ENCODE measurements around the gene MRTFA. TPM values are rescaled to one million over a fixed set of nuclear protein-coding genes. Genes with fewer than 3 reads are reported as not detected.

The MRTFA gene
- total and polyA plus RNA-seq, 12 donors = 12.3 to 141 (median 41.6) TPM

- no peak overlapping the region for H3K4me3 ChIP-seq
- H3K4me1 ChIP-seq (replicated peaks in 1 of 2) = peaks cover 0 to under 1% of the 10 kb centered on the region in 2 donors
- H3K36me3 ChIP-seq (replicated peaks in 1 of 2) = peaks cover 0 to 62% of the 10 kb centered on the region in 2 donors
- H3K27ac ChIP-seq = no peak overlapping the region
- no peak for DNase-seq
- intact Hi-C loops (cut with DNase I) = no loop called here
- 95 to 98% (median 98%) methylated on average over 2 of the region's 2 CpGs for WGBS, 4 donors
- TF ChIP-seq POLR2A (IDR thresholded peaks at IDR 0.05) (no peak), CTCF (IDR thresholded peaks at IDR 0.05) (no peak)
- H3K9me3 ChIP-seq (replicated peaks in 1 of 3) = no peaks in the 10 kb centered on the region
- no peaks in the 10 kb centered on the region for H3K27me3 ChIP-seq
These were observed 270.5 kb downstream of the MRTFA start for GRCh38 chr22:40366068-40366467.

GRCh38 chr22:40364431-40364830, 272.1 kb downstream of the MRTFA start:
- H3K9me3 ChIP-seq (replicated peaks in 1 of 3) = no peaks in the 10 kb centered on the region
- peaks cover 0 to 78% of the 10 kb centered on the region in 2 donors for H3K36me3 ChIP-seq (replicated peaks in 1 of 2)
- no peak overlapping the region for H3K4me3 ChIP-seq
- 81 to 91% (median 85%) methylated on average over 1 of the region's 1 CpG for WGBS, 4 donors
- H3K27ac ChIP-seq = no peak overlapping the region
- intact Hi-C loops (cut with DNase I) = no loop called here
- no peak for DNase-seq
- TF ChIP-seq CTCF (IDR thresholded peaks at IDR 0.05) (no peak), POLR2A (IDR thresholded peaks at IDR 0.05) (no peak)
- H3K4me1 ChIP-seq (replicated peaks in 1 of 2) = no peaks in the 10 kb centered on the region
- no peaks in the 10 kb centered on the region for H3K27me3 ChIP-seq

GRCh38 chr22:40363059-40363458, 273.5 kb downstream of the MRTFA start:
- no peaks in the 10 kb centered on the region for H3K4me1 ChIP-seq (replicated peaks in 1 of 2)
- TF ChIP-seq CTCF (IDR thresholded peaks at IDR 0.05) (no peak), POLR2A (IDR thresholded peaks at IDR 0.05) (no peak)
- no peak for DNase-seq
- intact Hi-C loops (cut with DNase I) = no loop called here
- no peak overlapping the region for H3K27ac ChIP-seq
- H3K9me3 ChIP-seq (replicated peaks in 1 of 3) = no peaks in the 10 kb centered on the region
- no peak overlapping the region for H3K4me3 ChIP-seq
- 87 to 95% (median 92%) methylated on average over 3 of the region's 3 CpGs for WGBS, 4 donors
- H3K27me3 ChIP-seq = no peaks in the 10 kb centered on the region
- peaks cover 0 to 91% of the 10 kb centered on the region in 2 donors for H3K36me3 ChIP-seq (replicated peaks in 1 of 2)

GRCh38 chr22:40361100-40361499, 275.4 kb downstream of the MRTFA start:
- no peak for DNase-seq
- H3K9me3 ChIP-seq (replicated peaks in 1 of 3) = no peaks in the 10 kb centered on the region
- TF ChIP-seq POLR2A (IDR thresholded peaks at IDR 0.05) (no peak), CTCF (IDR thresholded peaks at IDR 0.05) (no peak)
- H3K27ac ChIP-seq = no peak overlapping the region
- H3K36me3 ChIP-seq (replicated peaks in 1 of 2) = peaks cover 0 to 94% of the 10 kb centered on the region in 2 donors
- no peak overlapping the region for H3K4me3 ChIP-seq
- H3K4me1 ChIP-seq (replicated peaks in 1 of 2) = no peaks in the 10 kb centered on the region
- H3K27me3 ChIP-seq = no peaks in the 10 kb centered on the region
- intact Hi-C loops (cut with DNase I) = no loop called here
- 92 to 98% (median 96%) methylated on average over 5 of the region's 5 CpGs for WGBS, 4 donors

Other genes with a start within 250 kb of the MRTFA start
- 1 to 10 TPM in 1 of 9 donors, under 1 TPM in 6, not detected in 2; 0.11 to 1.7 (median 0.24) TPM for gene MCHR1, start 42.8 kb upstream of the MRTFA start, total RNA-seq
- gene MCHR1, start 42.8 kb upstream of the MRTFA start, polyA plus RNA-seq = under 1 TPM; 0.07 to 0.32 (median 0.24) TPM
- 10 to 100 TPM; 18.3 to 40.8 (median 22.4) TPM for gene SLC25A17, start 182.6 kb upstream of the MRTFA start, total RNA-seq
- gene SLC25A17, start 182.6 kb upstream of the MRTFA start, polyA plus RNA-seq = 10 to 100 TPM; 13.2 to 31.6 (median 18.2) TPM
- gene ST13, start 219.9 kb upstream of the MRTFA start, total RNA-seq = 100 to 1,000 TPM; 187 to 575 (median 243) TPM
- 100 to 1,000 TPM in 1 of 3 donors, 10 to 100 TPM in 2; 61.5 to 575 (median 90.0) TPM for gene ST13, start 219.9 kb upstream of the MRTFA start, polyA plus RNA-seq
- 10 to 100 TPM; 12.9 to 41.1 (median 23.7) TPM for gene XPNPEP3, start 220.4 kb upstream of the MRTFA start, total RNA-seq
- 10 to 100 TPM in 1 of 3 donors, 1 to 10 TPM in 2; 6.4 to 24.2 (median 7.3) TPM for gene XPNPEP3, start 220.4 kb upstream of the MRTFA start, polyA plus RNA-seq
- gene DNAJB7, start 225.4 kb upstream of the MRTFA start, total RNA-seq = not detected
- not detected for gene DNAJB7, start 225.4 kb upstream of the MRTFA start, polyA plus RNA-seq

Measured in adrenal gland (tissue), 12 donors.